GM23248 (cell line): ENCODE data around the gene MTUS2.

Experiments
- EZH2 ChIP-seq: fragments of 200-600 bp; sonication (generic); IDR thresholded peaks from 2 replicates; pipeline ENCODE4 v1.6.1; 2018; ENCODE audit warnings: antibody characterized with exemption, mild to moderate bottlenecking; ENCODE audit not compliant: insufficient read depth, poor library complexity, severe bottlenecking
- EZH2phosphoT487 ChIP-seq: fragments of 200-600 bp; sonication (generic); IDR thresholded peaks from 2 replicates; pipeline ENCODE4 v1.6.1; 2018; ENCODE audit warnings: antibody characterized with exemption, moderate library complexity, mild to moderate bottlenecking, low read depth; ENCODE audit not compliant: insufficient read depth

- TF ChIP-seq EZH2 (no peak), EZH2phosphoT487 (no peak)
Measured at GRCh38 chr13:29411481-29411880, 591.3 kb downstream of the MTUS2 start.
